Left hindlimb (tissue), 1 donor: Measurements from ENCODE around the gene SON.
"Not testable (repeated sequence)": the region's sequence is repeated elsewhere in the genome, so short reads cannot be mapped to it uniquely, and the experiment has no call there.

Source experiments
- DNase-seq: peaks from one replicate; pipeline ENCODE4 v3.0.0-alpha.2; 2018

SON gene

DNA sequence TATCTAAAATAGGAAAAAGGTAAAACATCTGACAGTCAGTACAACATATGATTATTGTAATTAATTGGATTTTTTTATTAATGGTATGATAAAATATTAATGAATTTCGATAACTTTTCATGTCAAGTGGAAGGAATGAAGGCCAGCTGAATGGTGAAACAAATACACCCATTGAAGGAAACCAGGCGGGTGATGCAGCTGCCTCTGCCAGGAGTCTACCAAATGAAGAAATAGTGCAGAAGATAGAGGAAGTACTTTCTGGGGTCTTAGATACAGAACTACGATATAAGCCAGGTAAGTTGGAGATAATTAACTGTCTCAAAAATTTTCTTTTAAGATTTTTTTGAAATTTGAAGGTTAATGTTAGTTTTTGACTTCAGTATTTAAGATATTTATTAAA lies 3.2 kb downstream of the SON start:
- DNase-seq: no peak

DNA sequence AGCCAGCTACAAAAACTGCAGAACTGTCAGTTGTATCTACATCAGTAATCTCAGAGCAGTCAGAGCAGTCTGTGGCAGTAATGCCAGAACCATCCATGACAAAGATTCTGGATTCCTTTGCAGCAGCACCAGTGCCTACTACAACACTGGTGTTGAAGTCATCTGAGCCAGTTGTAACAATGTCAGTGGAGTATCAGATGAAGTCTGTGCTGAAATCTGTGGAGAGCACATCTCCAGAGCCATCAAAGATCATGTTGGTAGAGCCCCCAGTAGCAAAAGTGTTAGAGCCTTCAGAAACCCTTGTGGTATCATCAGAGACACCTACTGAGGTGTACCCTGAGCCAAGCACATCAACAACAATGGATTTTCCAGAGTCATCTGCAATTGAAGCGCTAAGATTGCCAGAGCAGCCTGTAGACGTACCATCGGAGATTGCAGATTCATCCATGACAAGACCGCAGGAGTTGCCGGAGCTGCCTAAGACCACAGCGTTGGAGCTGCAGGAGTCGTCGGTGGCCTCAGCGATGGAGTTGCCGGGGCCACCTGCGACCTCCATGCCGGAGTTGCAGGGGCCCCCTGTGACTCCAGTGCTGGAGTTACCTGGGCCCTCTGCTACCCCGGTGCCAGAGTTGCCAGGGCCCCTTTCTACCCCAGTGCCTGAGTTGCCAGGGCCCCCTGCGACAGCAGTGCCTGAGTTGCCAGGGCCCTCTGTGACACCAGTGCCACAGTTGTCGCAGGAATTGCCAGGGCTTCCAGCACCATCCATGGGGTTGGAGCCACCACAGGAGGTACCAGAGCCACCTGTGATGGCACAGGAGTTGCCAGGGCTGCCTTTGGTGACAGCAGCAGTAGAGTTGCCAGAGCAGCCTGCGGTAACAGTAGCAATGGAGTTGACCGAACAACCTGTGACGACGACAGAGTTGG lies 7.3 kb downstream of the SON start:
- DNase-seq: no peak

DNA sequence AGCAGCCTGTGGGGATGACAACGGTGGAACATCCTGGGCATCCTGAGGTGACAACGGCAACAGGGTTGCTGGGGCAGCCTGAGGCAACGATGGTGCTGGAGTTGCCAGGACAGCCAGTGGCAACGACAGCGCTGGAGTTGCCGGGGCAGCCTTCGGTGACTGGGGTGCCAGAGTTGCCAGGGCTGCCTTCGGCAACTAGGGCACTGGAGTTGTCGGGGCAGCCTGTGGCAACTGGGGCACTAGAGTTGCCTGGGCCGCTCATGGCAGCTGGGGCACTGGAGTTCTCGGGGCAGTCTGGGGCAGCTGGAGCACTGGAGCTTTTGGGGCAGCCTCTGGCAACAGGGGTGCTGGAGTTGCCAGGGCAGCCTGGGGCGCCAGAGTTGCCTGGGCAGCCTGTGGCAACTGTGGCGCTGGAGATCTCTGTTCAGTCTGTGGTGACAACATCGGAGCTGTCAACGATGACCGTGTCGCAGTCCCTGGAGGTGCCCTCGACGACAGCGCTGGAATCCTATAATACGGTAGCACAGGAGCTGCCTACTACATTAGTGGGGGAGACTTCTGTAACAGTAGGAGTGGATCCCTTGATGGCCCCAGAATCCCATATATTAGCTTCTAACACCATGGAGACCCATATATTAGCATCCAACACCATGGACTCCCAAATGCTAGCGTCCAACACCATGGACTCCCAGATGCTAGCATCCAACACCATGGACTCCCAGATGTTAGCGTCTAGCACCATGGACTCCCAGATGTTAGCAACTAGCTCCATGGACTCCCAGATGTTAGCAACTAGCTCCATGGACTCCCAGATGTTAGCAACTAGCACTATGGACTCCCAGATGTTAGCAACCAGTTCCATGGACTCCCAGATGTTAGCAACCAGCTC lies 8.2 kb downstream of the SON start:
- no peak for DNase-seq

DNA sequence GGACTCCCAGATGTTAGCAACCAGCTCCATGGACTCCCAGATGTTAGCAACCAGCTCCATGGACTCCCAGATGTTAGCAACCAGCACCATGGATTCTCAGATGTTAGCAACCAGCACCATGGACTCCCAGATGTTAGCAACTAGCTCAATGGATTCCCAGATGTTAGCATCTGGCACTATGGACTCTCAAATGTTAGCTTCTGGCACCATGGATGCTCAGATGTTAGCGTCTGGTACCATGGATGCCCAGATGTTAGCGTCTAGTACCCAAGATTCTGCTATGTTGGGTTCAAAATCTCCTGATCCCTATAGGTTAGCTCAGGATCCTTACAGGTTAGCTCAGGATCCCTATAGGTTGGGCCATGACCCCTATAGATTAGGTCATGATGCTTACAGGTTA lies 8.8 kb downstream of the SON start:
- no peak for DNase-seq

DNA sequence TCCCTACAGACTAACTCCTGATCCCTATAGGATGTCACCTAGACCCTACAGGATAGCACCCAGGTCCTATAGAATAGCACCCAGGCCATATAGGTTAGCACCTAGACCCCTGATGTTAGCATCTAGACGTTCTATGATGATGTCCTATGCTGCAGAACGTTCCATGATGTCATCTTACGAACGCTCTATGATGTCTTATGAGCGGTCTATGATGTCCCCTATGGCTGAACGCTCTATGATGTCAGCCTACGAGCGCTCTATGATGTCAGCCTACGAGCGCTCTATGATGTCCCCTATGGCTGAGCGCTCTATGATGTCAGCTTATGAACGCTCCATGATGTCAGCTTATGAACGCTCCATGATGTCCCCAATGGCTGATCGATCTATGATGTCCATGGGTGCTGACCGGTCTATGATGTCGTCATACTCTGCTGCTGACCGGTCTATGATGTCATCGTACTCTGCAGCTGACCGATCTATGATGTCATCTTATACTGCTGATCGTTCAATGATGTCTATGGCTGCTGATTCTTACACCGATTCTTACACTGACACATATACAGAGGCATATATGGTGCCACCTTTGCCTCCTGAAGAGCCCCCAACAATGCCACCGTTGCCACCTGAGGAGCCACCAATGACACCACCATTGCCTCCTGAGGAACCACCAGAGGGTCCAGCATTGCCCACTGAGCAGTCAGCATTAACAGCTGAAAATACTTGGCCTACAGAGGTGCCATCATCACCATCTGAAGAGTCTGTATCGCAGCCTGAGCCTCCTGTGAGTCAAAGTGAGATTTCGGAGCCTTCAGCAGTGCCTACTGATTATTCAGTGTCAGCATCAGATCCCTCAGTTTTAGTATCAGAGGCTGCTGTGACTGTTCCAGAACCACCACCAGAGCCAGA lies 9.5 kb downstream of the SON start:
- no peak for DNase-seq

DNA sequence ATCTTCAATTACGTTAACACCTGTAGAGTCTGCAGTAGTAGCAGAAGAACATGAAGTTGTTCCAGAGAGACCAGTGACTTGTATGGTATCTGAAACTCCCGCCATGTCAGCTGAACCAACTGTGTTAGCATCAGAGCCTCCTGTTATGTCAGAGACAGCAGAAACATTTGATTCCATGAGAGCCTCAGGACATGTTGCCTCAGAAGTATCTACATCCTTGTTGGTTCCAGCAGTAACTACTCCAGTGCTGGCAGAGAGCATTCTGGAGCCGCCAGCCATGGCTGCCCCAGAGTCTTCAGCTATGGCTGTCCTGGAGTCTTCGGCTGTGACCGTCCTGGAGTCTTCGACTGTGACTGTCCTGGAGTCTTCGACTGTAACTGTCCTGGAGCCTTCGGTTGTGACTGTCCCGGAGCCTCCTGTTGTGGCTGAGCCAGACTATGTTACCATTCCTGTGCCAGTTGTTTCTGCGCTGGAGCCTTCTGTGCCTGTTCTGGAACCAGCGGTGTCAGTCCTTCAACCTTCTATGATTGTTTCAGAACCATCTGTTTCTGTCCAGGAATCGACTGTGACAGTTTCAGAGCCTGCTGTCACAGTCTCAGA lies 10.3 kb downstream of the SON start:
- no peak for DNase-seq

DNA sequence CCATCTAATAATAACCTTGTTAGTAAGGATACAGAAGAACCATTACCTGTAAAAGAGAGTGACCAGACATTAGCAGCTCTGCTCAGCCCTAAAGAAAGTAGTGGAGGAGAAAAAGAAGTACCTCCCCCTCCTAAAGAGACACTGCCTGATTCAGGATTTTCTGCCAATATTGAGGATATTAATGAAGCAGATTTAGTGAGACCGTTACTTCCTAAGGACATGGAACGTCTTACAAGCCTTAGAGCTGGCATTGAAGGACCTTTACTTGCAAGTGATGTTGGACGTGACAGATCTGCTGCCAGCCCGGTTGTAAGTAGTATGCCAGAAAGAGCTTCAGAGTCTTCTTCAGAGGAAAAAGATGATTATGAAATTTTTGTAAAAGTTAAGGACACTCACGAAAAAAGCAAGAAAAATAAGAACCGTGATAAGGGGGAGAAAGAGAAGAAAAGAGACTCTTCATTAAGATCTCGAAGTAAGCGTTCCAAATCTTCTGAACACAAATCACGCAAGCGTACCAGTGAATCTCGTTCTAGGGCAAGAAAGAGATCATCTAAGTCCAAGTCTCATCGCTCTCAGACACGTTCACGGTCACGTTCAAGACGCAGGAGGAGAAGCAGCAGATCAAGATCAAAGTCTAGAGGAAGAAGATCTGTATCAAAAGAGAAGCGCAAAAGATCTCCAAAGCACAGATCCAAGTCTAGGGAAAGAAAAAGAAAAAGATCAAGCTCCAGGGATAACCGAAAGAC lies 11.6 kb downstream of the SON start:
- DNase-seq: no peak

DNA sequence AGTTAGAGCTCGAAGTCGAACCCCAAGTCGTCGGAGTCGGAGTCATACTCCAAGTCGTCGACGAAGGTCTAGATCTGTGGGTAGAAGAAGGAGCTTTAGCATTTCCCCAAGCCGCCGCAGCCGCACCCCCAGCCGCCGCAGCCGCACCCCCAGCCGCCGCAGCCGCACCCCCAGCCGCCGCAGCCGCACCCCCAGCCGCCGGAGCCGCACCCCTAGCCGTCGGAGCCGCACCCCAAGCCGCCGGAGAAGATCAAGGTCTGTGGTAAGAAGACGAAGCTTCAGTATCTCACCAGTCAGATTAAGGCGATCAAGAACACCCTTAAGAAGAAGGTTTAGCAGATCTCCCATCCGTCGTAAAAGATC lies 12.1 kb downstream of the SON start:
- DNase-seq: no peak

DNA sequence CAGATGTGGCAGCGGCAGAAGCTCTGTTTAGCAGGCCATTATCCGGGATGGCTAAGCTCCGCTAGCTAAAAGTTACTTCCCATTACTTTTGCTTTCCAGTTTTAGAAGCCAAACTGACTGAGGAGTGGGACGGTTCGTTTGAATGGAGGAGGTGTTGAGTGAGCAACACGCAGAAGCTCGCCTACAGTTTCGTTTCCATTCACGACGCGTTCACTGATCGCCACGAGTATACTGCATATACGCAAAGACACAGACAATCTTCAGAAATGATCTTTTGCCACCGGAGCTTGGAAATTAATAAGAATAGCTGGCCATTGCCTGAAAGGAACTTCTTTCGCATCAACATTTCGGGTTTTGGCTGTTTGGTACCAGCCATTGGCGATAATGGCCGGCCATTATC lies 14.6 kb downstream of the SON start:
- DNase-seq: no peak

DNA sequence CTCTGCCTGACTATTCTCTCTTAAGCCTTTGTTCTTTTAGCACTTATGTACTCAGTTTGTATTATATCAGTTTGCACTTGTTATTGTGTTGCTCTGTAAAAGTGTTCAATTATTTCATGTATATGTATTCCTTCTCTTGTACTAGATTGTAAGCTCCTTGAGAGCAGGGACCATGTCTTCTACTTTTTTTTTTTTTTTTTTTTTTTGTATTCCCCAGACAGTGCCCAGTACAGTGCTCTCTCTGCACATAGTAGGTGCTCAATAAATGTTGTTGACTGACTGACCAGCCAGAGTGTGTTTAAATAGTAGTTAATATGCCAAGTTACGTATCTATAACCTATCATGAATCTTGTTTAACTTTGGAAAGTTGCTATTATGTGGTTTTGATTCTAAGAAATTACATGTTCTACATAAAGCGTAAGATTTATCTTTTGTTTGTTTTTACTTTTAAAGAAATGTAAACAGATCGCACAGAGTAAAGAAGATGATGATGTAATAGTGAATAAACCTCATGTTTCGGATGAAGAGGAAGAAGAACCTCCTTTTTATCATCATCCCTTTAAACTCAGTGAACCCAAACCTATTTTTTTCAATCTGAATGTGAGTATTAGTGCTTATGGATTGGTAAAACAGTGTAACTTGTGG lies 16.1 kb downstream of the SON start:
- no peak for DNase-seq

DNA sequence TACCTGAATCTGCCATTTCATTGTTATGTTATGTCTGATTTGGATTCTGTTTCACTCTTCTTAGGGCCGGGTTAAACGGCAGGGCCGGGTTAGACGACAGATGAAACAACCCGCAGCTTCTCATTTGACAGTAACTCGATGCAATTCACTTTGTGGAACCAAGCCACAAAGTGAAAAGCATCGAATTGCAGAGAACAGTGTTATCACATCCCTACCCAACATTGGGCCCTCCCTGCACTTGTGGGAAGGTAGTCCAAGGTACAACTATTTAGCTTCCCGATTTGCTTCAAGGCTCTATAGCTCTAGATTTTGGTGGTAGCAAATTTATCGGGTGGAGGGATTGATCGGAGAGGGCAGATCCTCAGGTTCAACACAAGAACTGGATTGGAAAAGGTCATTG lies 17.0 kb downstream of the SON start:
- no peak for DNase-seq

DNA sequence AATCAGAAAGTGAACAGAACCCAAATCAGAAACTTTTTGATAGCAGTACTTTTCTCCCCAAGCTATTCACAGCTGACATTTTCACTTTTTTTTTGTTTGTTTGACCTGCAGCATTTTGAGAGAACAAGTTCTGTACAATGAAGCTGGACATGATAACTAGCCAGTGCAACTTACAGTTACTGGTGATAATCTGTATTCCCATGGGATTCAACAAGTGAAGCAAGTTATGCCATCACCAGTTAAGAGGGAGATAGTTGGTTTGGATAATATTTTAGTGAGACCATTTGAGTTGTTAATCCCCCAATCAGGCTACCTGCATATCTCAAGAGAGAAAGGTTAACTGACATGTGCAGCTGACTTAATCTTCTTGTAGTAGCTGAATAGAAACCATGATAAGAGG lies 18.1 kb downstream of the SON start:
- DNase-seq: no peak

DNA sequence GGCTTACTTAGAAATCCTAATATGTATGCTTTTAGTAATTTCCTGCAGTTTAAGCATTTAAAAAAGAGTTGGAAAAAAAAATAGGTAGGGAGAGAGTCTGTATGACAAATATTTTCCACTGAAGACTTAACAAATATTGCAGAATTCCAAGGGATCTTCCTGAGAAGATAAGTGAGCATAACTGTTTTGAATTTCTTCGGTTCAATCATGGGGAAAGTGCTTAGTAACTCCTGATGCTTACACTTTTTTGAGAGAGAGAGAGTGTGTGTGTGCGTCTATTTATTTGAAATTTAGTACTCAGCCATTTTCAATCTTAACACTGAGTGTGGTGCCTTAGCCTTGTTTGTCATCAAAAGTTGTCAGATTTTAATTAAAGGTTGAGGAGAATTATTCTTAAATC lies 18.5 kb downstream of the SON start:
- no peak for DNase-seq

DNA sequence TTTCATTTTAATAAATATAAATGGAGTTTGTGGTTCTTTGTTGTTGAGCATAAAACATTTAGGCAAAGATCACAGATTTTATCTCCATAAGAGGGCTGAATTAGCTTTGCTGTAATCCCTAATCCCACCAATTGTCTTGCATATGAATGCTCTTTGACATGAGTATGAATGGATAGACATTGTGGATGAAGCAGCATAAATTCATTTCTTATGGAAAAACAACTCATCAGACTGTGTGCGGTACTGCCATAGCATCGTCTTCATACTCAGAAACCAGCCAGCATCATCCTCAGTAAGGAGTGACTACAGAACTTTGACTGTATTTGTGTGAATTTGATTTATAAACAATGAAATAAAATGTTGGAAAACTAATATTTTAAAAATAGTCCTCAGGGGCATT lies 19.6 kb downstream of the SON start:
- no peak for DNase-seq

DNA sequence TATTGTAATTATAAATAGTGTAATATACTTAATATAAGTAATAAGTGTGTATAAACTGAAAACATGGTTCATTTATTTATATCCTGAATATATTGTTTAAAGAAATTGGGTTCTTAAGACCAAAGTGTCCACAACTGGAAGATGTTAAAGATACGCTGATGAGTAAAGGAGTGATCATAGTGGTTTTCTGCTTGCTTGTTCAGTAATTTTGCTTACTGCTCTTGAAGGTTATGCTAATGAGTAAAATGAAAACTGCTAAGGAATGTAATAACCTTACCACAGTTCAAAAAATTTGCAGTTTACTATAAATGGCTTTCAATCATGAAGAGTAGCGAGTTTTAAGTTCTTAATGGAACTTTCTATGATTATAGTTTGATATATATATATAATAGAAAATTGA lies 23.7 kb downstream of the SON start:
- no peak for DNase-seq

DNA sequence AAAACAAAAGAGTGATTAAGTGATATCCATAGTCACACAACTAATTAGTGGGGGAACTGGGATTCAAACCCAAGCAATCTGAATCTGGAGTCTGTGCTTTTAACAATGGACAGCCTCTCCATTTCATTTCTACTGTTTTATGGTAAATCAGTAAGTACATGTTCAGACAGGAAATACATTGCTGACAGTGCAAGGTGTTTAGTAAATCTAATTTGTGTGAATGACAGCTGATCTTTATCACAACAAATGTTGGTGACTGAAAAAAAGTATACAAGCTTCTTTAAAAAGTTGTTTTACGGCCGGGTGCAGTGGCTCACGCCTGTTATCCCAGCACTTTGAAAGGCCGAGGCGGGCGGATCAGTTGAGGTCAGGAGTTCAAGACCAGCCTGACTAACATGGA lies 25.1 kb downstream of the SON start:
- no peak for DNase-seq

DNA sequence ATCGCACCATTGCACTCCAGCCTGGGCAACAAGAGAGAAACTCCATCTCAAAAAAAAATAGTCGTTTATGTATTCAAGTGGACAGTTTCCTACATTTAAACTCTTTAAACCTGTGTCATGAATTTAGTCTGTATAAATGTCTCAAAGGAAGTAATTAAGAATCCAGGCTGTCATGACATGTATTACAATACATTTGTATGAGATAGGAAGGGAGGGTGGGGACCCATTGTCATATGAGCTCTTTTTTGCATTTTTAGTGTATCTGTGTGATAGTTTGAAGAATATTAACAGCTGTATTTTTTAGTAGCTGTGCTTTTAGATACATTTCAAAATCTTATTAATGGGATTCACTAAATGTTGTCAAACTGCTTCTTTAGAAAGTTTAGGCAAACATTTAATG lies 25.6 kb downstream of the SON start:
- DNase-seq: no peak

DNA sequence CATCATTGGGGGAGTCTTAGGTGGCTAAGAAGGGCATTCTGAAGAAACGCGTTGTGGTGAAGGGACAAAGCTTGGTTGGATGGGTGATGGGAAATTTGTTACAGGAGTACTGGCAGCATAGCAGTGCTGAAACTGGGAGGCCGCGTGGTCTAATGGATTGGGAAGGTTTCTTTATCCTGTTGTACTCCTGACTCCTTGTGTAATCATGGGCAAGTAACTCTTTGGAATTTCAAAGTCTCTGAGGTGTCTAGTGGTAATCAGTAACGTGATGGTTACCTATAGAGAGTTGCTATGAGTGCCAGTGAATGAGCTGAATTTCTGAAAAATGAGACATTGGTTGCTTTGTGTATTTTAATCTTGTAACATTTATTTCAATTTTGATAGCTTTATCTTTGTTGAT lies 27.2 kb downstream of the SON start:
- no peak for DNase-seq

DNA sequence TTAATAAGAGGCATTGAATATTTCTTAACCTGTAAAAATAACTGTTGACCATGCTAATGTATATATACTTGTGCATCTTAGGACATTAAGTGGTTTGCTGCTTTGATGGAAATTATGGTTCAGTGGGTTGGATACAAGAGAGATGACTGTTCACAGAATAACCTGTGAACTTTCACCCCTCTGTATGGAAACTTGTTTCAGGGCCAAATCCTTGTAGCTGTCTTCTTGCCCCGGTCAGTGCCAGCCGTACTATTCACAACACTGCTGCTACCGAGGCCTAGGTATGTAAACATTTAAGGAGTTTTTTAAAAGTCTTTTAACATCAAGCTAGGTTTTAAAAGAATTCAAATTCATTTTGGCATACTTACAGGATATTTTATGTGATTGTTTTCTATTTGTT lies 29.5 kb downstream of the SON start:
- DNase-seq: no peak

DNA sequence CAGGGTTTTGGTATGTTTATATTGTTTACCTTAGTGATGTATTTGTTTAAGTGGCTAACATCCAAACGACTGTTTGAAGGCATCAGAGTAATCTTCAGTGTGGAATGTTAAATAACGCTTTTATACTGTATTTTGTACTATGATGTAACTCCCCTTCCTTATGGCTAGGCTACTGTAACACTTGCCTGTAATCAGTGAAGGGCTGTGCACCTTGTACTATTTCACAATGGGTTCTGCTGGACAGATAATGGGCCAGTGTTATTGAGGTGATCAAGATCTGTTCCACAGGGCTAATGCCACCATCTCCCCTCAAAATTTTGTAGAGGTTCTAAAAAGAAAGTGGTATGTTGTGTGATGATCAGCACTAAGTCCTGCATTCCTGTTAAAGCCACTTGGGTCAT lies 33.9 kb downstream of the SON start:
- DNase-seq: not testable (repeated sequence)

DNA sequence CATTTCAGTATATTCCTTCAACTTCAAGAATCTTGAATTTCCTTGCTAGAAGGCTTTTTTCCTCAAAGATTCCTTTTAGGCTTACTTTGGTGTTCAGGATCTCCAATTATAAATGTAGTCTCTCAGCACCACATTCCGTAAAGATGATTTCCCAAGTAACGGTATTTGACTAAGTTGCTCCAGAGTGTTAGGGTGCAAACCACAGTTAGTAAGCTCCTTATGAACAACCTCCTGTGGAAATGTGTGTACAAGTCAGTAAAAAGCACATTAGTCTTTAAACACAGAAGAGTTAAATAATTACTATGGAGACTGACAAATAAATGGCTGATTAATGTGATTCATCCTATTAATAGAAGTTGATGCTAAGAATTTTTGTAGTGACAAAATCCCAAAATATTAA lies 35.4 kb downstream of the SON start:
- DNase-seq: no peak
